Adrenal gland (tissue), 12 donors: ENCODE measurements around the gene TLR2. TPM values are rescaled to one million over a fixed set of nuclear protein-coding genes. Genes with fewer than 3 reads are reported as not detected.
A peak's percentile ranks its signal among the peaks of the same experiment; 100 is the strongest.

Experiments used
- DNase-seq, 7 donors: peaks; one replicate each; pipeline ENCODE4 v3.0.0-alpha.2; 2019 to 2020
- H3K27ac ChIP-seq, 5 donors: fragments of 200-600 bp; sonication (generic) in 4 of 5; 1 replicate in 3 of 5; 2 replicates in 2 of 5; pipeline versions ENCODE4 v1.5.1 to v1.8.0; 2016 to 2020; ENCODE audit warnings: mild to moderate bottlenecking in 1 of 5
- H3K27me3 ChIP-seq: fragments of 200-600 bp; 2 replicates; pipeline ENCODE4 v1.8.0; 2021
- H3K36me3 ChIP-seq, 2 donors: fragments of 200-600 bp; replicated peaks in 1 of 2; 1 replicate in 1 of 2; 2 replicates in 1 of 2; pipeline versions ENCODE4 v1.5.1 to v1.8.0; 2018 to 2022
- H3K4me1 ChIP-seq, 2 donors: fragments of 200-600 bp; replicated peaks in 1 of 2; 1 replicate in 1 of 2; 2 replicates in 1 of 2; pipeline versions ENCODE4 v1.5.1 to v1.8.0; 2018 to 2021
- H3K4me3 ChIP-seq, 4 donors: fragments of 200-600 bp; sonication (generic) in 3 of 4; one replicate each; pipeline ENCODE4 v1.5.1; 2016 to 2018
- H3K9me3 ChIP-seq, 3 donors: fragments of 200-600 bp; sonication (generic) in 1 of 3; replicated peaks in 1 of 3; 1 replicate in 2 of 3; 2 replicates in 1 of 3; pipeline versions ENCODE4 v1.5.1 to v1.8.0; 2016 to 2021
- CTCF ChIP-seq, 6 experiments: fragments of 450-650 bp in 4 of 6; fragments of 200-600 bp in 2 of 6; sonication (generic) in 1 of 6; IDR thresholded peaks; 1 replicate in 5 of 6; 2 replicates in 1 of 6; pipeline versions ENCODE4 v1.5.1 to v1.8.0; 2016 to 2021; ENCODE audit warnings: antibody characterized with exemption in 6 of 6, mild to moderate bottlenecking in 2 of 6, moderate library complexity in 1 of 6
- POLR2A ChIP-seq, 2 donors: fragments of 450-650 bp; IDR thresholded peaks; one replicate each; pipeline ENCODE4 v1.6.1; 2017; ENCODE audit warnings: antibody characterized with exemption in 2 of 2, mild to moderate bottlenecking in 2 of 2, moderate library complexity in 1 of 2
- WGBS, 4 donors: extraction: QIAGEN DNeasy Blood & Tissue Kit in 2 of 4; methylation state at CpG; one replicate each; pipeline versions ENCODE4 v1.1.5 to v1.1.7; 2013 to 2017; 5-methylcytosine and 5-hydroxymethylcytosine counted together
- intact Hi-C, 2 donors: fragments of 100-400 bp; cut with DNase I; formaldehyde crosslinking; loops; one replicate each; pipeline versions ENCODE4 v1.14.1 to v1.15.0; 2022 to 2023
- polyA plus RNA-seq, 3 donors: library from polyadenylated mRNA; stranded (reverse); fragments of 200-250 nt in 2 of 3; fragments of 350-450 nt in 1 of 3; fragmentation: Illumina TruSeq in 1 of 3; extraction: RNeasy Lipid Tissue Mini Kit (QIAGEN cat#74804) in 1 of 3; gene quantifications; one replicate each; pipeline ENCODE4 v1.2.3, GENCODE V29; 2013 to 2014
- total RNA-seq, 9 donors: library from RNA; depleted of rRNA in 4 of 9; stranded (reverse); fragments of >200 nt in 4 of 9; fragments of 120-200 nt in 1 of 9; fragmentation: NEBNext Ultra II Directional in 1 of 9; extraction: Animal tissue kit (Norgen Biotek cat#: 25700) in 1 of 9; gene quantifications; one replicate each; pipeline versions ENCODE4 v1.1.0 to v1.2.4, GENCODE V29; 2013 to 2023
- donor health status: healthy with polysubstance abuse.
- donor health status: Bipolar disorder and iron deficiency.
- donor health status: DM: yes; HTN: yes; CAD: no.
- donor health status: DM: no; HTN: no; CAD: no.
- donor health status: DM: no; HTN: no; CAD: no.
- donor health status: DM: yes; HTN: yes; CAD: no.

Gene TLR2
- total and polyA plus RNA-seq, 12 donors, result 2.8 to 57.2 (median 21.7) TPM

DNA sequence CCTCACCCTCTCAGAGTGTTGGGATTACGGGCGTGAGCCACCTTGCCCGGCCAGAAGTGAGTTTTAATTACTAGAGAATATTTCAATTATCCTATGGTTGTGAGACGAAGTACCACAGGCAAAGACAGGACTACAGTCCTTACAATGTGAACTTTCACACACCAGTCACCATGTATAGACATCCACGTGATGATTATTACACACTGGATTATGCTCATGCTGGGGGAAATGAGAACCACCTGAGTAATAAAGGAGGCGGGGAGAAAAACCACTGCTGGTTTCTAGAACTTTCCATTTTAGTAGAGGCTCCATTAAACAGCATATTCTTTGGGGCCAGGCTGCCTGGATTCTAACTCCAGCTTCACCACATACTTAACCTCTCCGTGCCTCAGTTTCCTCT lies 42.5 kb upstream of the TLR2 start:
- no peaks in the 10 kb centered on the region for H3K4me1 ChIP-seq
- H3K36me3 ChIP-seq, result no peaks in the 10 kb centered on the region
- no peak overlapping the region for H3K27ac ChIP-seq
- H3K27me3 ChIP-seq, result no peaks in the 10 kb centered on the region
- H3K4me3 ChIP-seq, result no peak overlapping the region
- DNase-seq, result no peak
- no peaks in the 10 kb centered on the region for H3K9me3 ChIP-seq
- TF ChIP-seq CTCF (IDR thresholded peaks at IDR 0.05) (no peak), POLR2A (IDR thresholded peaks at IDR 0.05) (no peak)
- WGBS, 4 donors, result 77 to 86% (median 82%) methylated on average over 7 of the region's 7 CpGs
- intact Hi-C loops, result no loop called here

DNA sequence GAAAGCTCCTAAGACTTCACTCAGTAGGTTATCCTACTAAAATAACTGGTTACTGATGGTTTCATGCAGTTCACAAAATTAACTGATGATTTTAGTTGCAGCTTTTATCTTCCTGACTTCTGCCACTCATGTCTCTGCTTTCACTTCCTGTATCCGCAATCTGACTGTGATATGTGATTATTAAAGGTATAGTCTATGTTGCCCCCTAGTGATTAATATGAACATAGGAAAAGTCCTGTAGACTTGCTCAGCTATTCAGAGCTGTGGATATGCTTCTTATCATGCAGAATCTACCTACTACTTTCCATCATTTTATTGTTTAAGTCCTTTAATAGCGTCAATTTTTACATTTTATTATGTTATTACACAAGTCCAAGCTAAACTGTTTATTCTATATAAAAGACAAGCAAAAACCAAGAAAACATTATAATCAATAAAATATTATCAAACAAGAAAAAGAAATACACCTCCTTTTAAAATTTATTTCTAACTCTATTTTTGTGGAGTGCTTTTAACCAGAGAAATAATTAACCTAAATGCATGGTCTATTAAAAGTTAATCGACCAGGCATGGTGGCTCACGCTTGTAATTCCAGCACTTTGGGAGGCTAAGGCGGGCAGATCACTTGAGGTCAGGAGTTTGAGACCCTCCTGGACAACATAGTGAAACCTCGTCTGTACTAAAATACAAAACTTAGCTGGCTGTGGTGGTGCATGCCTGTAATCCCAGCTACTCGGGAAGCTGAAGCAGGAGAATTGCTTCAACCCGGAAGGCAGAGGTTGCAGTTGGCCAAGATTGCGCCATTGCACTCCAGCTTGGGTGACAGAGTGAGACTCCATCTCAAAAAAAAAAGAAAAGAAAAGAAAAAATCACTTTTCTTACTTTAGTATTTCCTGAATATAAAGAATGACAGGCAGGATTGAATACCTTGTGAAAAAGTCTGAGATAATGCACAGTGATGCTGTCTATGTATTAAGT lies 40.4 kb upstream of the TLR2 start:
- TF ChIP-seq CTCF (IDR thresholded peaks at IDR 0.05) (peak in 5 of 6 experiments; percentile 19 to 61 (median 46)), POLR2A (IDR thresholded peaks at IDR 0.05) (no peak)
- DNase-seq, result no peak
- H3K4me1 ChIP-seq, result no peaks in the 10 kb centered on the region
- no peak overlapping the region for H3K27ac ChIP-seq
- no peak overlapping the region for H3K4me3 ChIP-seq
- H3K36me3 ChIP-seq, result no peaks in the 10 kb centered on the region
- WGBS, 4 donors, result 63 to 78% (median 71%) methylated on average over 9 of the region's 9 CpGs
- no peaks in the 10 kb centered on the region for H3K27me3 ChIP-seq
- intact Hi-C loops, result no loop called here
- H3K9me3 ChIP-seq, result no peaks in the 10 kb centered on the region

DNA sequence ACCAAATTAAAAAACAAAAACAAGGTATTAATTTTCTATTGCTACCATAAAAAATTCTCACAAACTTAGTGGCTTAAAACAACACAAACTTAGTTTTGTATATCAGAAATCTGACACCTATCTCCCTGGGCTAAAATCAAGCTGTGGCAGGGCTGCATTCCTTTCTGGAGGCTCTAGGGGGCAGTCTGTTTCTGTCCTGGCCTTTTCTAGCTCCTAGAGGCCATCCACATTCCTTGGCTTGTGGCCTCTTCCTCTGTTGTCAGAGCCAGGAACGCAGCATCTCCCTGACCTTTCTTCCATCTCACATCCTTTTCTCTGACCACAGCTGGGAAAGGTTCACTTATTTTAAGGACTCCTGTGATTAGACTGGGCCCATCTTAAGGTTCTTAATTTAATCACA lies 38.9 kb upstream of the TLR2 start:
- intact Hi-C loops, result no loop called here
- Histone ChIP-seq H3K4me3 (no peak overlapping the region), H3K36me3 (no peaks in the 10 kb centered on the region), H3K27me3 (no peaks in the 10 kb centered on the region), H3K9me3 (no peaks in the 10 kb centered on the region), H3K4me1 (no peaks in the 10 kb centered on the region), H3K27ac (no peak overlapping the region)
- TF ChIP-seq CTCF (IDR thresholded peaks at IDR 0.05) (no peak), POLR2A (IDR thresholded peaks at IDR 0.05) (no peak)
- DNase-seq, result no peak
- WGBS, 4 donors, result 72 to 91% (median 81%) methylated on average over 1 of the region's 1 CpG

DNA sequence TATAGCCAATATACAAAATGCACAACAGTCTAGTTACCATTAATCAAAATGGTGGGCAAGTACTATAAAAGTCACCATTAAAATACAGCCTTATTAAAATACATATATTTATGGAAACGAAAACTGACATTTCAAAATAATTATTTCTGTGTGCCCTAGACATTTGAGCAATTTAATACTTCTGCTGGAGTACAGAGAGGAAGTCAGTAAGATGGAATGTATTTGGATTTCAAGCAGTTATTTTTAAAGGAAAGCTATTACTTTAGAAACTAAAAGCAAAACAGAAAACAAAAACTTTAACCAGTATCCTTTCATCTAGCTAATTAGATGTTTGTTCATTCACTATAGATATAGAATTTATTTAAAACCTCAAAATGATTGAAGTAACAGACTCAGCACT lies 37.8 kb upstream of the TLR2 start:
- H3K4me1 ChIP-seq, result no peaks in the 10 kb centered on the region
- TF ChIP-seq CTCF (IDR thresholded peaks at IDR 0.05) (no peak), POLR2A (IDR thresholded peaks at IDR 0.05) (no peak)

More for the DNA sequence above, 37.8 kb upstream of the TLR2 start:
- DNase-seq, result no peak
- no peak overlapping the region for H3K27ac ChIP-seq
- intact Hi-C loops, result no loop called here
- H3K27me3 ChIP-seq, result no peaks in the 10 kb centered on the region
- H3K9me3 ChIP-seq, result no peaks in the 10 kb centered on the region
- H3K36me3 ChIP-seq, result no peaks in the 10 kb centered on the region
- no peak overlapping the region for H3K4me3 ChIP-seq
- 31 to 67% (median 41%) methylated on average over 1 of the region's 1 CpG for WGBS, 4 donors
